Adrenal gland (tissue), 5 donors: ENCODE data around the gene FSD2.

ENCODE experiments used
- CTCF ChIP-seq, 6 experiments: fragments of 450-650 bp in 4 of 6; fragments of 200-600 bp in 2 of 6; sonication (generic) in 1 of 6; IDR thresholded peaks; 1 replicate in 5 of 6; 2 replicates in 1 of 6; pipeline versions ENCODE4 v1.5.1 to v1.8.0; 2016 to 2021; ENCODE audit warnings: antibody characterized with exemption in 6 of 6, mild to moderate bottlenecking in 2 of 6, moderate library complexity in 1 of 6
- POLR2A ChIP-seq, 2 donors: fragments of 450-650 bp; IDR thresholded peaks; one replicate each; pipeline ENCODE4 v1.6.1; 2017; ENCODE audit warnings: antibody characterized with exemption in 2 of 2, mild to moderate bottlenecking in 2 of 2, moderate library complexity in 1 of 2
- donor health status: DM: no; HTN: no; CAD: no.

- TF ChIP-seq CTCF (IDR thresholded peaks at IDR 0.05) (no peak), POLR2A (IDR thresholded peaks at IDR 0.05) (no peak)
Measured at GRCh38 chr15:82788496-82788895, 17.4 kb downstream of the FSD2 start.
